Measurements from ENCODE around the gene PIGQ. TPM values are rescaled to one million over a fixed set of nuclear protein-coding genes. Genes with fewer than 3 reads are reported as not detected.

The PIGQ gene
- total RNA-seq, 1 experiment from 2014 or later, result 53.0 TPM

DNA sequence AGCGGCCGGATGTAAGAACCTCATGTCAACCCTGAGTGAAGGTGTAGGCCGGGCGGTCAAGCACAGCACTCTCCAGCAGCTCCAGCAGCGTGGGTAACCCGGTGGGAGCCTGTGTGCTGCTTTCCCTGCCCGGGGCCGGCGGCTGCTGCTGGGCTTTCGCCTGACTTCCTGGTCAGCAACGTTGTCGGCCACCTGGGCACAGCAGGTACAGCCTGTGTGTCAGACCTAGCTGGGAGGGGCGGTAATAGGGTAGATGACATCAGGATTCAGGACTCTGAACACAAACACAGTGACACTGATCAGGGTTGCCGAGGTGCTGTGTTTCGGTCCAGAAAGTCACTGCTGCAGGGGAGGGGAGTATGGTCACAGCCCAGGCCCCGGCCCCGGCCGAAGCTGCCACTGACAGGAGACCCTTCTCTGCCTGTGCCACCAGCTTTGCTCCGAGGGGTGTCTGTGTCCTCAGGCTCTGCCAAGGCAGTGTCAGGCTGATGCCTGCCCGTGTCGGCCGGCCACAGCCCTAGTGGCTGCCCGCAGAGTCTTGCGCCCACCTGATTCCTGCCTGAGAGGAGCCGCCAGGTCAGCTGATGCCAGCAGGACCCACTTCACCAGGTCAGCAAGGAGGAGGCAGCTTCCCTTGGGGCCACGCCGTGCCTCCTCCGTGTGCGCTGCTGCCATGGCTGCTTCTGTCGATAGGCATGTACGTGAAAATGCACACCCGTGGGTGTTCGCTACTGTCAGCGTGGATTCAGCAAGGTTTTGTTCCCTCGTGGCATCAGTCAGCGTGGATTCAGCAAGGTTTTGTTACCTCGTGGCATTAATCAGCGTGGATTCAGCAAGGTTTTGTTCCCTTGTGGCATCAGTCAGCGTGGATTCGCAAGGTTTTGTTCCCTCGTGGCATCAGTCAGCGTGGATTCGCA, 29.3 kb downstream of the PIGQ start:
- no peak for DNase-seq (ENCODE audit: low read depth)

- no peak for DNase-seq (ENCODE audit: low read depth)
Observed at GRCh38 chr16:600781-601180, 31.0 kb downstream of the PIGQ start.

DNA sequence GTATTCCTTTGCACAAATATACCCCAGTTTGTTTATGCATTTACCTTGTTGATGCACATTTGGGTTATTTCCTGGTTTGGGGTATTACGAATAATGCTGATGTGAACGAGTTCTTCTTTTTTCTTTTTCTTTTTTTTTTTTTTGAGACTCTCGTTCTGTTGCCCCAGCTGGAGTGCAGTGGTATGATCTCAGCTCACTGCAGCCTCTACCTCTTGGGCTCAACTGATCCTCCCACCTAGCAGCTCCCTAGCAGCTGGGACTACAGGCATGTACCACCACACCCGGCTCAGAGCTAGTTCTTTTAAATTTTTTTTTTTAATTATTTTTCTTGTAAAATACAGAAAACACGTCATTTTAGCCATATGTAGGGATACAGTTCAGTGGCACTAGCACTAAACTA, 34.2 kb downstream of the PIGQ start:
- no peak for DNase-seq (ENCODE audit: low read depth)

GRCh38 chr16:606656-607307, 37.0 kb downstream of the PIGQ start:
- no peak for DNase-seq (ENCODE audit: low read depth)

- no peak for DNase-seq (ENCODE audit: low read depth)
Observed at GRCh38 chr16:608019-608418, 38.3 kb downstream of the PIGQ start.

DNA sequence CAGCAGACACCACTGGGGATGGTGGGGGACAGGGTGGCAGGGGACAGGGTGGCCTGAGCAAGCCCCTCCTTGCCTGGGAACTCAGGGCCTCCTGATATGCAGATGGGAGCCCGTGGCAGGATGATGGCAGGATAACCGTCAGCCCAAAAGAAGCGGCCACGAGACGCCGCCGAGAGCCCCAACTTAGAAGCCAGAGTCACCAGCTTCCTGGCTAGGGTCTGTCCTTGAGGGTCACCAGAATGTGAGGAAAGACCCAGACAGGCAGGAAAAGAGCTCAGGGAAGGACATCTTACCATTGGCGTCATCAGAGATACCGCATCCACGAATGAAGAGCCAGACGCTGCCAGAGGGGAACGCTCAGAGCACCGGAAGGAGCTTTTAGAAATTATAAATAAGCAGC, 39.5 kb downstream of the PIGQ start:
- no peak for DNase-seq (ENCODE audit: low read depth)

GRCh38 chr16:609984-610383, 40.2 kb downstream of the PIGQ start:
- DNase-seq (ENCODE audit: low read depth), result no peak

GRCh38 chr16:610513-611381, 41.0 kb downstream of the PIGQ start:
- DNase-seq (ENCODE audit: low read depth), result no peak

DNA sequence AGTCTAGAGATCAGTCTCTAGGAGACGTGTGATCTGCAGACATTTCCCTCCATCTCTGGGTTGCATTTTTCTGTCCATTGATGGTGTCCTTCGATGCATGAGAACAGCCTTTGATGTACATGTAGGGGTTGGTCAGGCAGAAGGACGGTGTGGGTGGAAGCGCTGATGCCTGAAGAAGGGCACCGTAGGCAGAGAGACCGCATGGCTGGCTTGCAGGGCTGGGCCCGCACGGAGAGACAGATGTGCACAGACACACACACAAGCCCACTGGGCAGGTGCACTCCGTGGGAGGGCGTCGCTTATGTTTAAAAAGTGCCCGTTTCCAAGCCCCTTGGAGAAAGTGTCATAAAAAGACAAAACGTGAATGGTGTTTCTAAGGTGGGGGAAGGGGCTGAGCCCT, 45.4 kb downstream of the PIGQ start:
- DNase-seq (ENCODE audit: low read depth), result no peak

- no peak for DNase-seq (ENCODE audit: low read depth)
Observed at GRCh38 chr16:616733-617586, 47.2 kb downstream of the PIGQ start.

- DNase-seq (ENCODE audit: low read depth), result no peak
Observed at GRCh38 chr16:617855-618254, 48.1 kb downstream of the PIGQ start.

- no peak for DNase-seq (ENCODE audit: low read depth)
Observed at GRCh38 chr16:619476-620100, 49.8 kb downstream of the PIGQ start.

DNA sequence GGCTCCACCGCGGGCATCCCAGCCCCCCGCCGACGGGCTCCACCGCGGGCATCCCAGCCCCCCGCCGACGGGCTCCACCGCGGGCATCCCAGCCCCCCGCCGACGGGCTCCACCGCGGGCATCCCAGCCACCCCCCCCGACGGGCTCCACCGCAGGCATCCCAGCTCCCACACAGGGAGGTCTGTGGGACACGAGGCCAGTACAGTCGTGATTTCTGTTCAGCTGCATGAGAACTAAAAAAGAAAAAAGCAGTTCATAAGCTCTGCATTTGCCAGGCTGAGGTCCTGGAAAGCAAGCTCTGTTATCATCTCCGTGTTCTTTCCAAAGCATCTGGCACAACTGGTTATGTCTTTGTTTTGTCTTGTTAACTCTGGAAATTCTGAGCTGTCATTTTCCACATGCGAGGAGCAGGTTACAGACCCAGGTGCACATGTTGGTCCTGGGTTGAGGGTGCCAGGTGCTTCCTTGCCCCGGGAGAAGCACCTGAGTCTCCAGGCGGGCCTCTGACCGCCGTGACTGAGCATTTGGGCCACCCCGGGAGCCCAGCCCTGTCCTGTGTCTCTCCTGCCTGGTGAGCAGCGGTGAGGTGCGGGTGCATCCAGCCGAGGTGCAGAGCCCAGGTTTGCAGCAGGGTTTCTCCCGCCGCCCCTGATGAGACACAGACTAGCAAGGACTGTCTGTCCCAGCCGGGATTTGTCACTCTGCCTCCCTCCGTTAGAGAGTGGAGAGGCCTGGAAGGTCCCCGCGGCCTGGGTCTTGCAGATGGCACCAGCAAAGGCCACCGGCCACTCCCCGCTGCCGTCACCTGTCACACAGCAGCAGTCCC, 51.1 kb downstream of the PIGQ start:
- DNase-seq (ENCODE audit: low read depth), result no peak

GRCh38 chr16:621526-622105, 51.8 kb downstream of the PIGQ start:
- no peak for DNase-seq (ENCODE audit: low read depth)

DNA sequence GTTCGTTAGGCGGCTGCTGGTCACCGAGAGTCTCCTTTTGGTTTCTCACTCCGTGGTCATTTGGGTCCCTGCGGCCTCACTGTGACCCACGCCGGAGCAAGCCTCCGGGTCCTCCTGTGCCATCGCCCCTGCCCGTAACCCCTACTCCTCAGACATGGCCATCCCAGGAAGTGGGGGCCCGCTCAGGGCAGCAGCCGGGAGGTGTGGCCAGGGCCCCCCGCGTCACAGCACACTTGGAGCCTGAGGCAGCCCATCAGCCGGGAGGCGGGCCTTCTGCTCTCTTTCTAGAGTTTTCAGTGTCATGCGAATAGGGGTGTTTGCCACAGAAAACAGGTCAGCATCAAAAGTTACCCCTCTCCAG, 53.1 kb downstream of the PIGQ start:
- DNase-seq (ENCODE audit: low read depth), result no peak

DNA sequence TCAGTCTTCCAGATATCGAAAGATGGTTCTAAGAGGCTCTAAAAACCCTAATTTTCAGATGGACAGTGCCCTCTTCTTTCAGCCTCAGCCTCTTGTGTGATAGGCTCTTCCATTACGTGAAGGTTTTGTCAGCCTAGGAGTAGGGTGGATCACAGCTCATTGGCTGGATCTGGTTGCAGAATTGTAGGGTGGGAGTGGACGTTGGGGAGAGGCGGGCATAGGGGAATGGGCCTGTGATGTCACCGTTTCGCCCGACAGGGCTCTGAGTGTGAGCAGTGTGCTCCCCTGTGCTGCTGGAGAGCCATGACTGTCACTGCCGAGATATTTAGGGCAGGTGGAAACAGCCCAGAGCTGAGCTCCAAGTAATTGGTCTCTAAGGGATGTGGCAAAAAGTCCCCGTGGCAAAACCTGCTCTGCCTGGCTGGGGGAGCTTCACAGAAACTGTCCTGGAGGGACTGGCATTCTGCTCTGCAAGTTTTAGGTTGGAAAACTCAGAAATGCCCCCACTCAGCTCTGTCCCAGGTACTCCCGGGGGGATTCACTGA, 54.8 kb downstream of the PIGQ start:
- DNase-seq (ENCODE audit: low read depth), result no peak

DNA sequence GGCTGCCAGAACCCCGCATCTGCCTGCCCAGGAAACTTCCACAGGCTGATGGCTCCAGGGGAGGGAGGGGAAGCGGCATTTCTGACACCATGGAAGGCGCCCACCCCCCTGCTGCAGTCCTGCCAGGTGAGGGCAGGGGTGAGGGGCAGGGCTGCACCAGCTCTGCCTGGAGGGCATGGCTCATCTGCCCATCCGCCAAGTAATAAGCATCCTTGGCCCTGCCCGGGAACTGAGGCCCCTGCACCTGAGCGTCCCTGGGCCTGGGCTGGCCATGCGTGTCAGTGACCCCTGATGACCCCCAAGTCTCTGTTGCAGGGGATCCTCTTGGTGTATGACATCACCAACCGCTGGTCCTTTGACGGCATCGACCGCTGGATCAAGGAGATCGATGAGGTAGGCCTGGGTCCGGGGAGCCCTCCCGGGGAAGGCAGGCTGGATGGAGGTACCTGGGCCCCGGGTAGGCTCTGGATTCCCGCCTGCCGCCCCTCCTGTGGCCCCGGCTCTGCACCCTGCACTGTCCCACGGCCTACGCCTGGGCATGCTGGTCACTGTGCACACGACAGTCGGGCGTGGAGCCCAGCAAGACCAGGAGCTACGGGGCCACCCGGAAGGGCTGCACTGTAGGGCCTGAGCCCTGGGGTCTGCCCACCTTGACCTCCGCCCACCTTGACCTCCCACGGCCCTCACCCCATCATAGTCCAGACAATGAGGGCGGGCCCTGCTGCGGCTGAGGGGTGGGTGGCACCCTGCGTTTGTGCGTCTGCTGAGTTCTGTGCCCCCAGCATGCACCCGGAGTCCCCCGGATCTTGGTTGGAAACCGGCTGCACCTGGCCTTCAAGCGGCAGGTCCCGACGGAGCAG, 55.6 kb downstream of the PIGQ start:
- DNase-seq (ENCODE audit: low read depth), result no peak
